GM18907 (cell line): ENCODE results near the gene GNB2.

Experiments used
- ATAC-seq: cut with Tn5 transposase; IDR thresholded peaks from one replicate; pipeline ENCODE4 v1.9.1; 2021; ENCODE audit warnings: mild to moderate bottlenecking, moderate library complexity; ENCODE audit not compliant: unreplicated experiment

GNB2 gene

DNA sequence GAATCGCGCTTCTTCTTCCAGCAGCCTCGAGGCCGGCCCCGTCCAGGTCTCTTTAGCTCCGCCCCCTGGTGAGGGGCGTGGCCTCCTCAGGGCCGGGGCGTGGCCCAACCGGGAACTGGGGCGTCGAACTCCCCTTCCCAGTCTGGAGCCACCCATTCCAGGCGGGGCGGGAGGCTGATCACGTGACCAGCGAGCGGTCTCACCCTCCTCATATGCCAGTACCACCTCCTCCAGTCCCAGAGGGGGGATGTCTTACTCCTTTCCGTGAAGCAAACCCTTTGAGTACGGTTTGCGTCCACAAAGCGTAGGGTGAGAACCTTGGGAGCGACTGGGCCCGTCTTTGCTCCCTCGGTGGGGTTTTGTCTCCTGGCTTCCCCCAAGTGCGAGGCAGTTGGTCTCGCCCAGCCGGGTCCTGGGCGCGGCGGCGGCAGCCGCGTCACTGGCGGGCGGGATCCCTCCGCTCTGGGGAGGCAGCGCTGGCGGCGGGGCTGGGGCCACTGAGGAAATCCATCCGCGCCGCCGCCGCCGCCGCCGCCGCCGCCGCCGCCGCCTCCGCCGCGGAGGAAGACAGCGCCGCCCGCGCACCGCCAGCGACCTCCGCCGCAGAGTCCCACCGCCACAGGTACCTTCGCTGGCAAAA lies at the start of gene GNB2:
Gene GNB2, plus strand, starts transcription at position 439 of the 640 bp plus-strand sequence. CDS start 2,526 bp downstream, outside the sequence.
- ATAC-seq = peak; percentile 71

DNA sequence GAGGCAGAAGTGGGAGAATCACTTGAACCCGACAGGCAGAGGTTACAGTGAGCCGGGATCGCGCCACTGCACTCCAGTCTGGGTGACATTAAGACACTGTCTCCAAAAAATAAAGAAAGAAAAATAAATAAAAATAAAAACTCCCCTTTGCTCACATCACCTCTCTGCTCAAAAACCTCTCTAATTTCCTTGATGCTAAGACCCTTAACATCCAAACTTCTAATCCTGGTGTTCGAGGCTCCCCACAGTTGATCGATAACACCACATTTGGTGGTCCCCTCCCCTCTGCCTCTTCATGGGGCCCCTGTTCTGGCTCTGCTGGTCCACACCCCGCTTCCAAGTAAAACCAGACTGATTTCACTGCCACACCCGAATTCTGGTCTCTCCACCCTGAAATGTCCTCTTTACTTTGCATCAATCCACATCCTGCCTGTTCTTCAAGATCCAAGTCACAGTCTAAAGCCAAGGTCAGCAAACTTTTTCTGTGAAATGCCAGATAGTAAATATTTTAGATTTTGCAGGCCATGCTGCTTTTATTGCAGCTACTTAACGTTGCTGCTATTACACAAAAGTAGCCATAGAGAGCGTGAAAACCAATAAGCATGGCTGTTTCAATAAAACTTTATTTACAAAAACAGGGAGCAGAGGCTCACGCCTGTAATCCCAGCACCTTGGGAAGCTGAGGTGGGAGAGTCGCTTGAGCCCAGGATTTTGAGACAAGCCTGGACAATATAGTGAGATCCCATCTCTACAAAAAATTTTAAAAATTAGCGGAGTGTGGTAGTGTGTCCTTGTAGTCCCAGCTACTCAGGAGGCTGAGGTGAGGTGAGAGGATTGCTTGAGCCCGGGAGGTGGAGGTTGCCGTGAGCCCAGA lies 49.4 kb upstream of the GNB2 start:
- no peak for ATAC-seq

DNA sequence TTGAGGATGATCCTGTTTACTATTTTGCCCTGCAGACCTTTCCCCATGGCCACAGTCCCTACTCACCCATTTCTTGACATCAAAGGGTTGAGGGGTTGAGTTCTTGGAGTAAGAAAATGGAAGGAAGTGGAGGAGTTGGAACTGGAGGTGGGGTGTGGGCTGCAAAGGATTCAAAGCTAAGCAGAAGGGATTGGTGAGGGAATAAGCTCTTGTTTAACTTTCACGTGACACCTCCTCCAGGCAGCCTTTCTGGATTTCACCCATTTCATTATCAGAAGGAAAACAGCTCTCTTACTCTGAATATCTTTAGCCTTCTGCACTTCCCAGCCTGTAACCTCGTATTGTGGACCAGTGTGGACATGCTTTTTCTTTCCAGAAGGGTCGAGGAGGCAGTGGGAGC lies 47.5 kb upstream of the GNB2 start:
- ATAC-seq = no peak

DNA sequence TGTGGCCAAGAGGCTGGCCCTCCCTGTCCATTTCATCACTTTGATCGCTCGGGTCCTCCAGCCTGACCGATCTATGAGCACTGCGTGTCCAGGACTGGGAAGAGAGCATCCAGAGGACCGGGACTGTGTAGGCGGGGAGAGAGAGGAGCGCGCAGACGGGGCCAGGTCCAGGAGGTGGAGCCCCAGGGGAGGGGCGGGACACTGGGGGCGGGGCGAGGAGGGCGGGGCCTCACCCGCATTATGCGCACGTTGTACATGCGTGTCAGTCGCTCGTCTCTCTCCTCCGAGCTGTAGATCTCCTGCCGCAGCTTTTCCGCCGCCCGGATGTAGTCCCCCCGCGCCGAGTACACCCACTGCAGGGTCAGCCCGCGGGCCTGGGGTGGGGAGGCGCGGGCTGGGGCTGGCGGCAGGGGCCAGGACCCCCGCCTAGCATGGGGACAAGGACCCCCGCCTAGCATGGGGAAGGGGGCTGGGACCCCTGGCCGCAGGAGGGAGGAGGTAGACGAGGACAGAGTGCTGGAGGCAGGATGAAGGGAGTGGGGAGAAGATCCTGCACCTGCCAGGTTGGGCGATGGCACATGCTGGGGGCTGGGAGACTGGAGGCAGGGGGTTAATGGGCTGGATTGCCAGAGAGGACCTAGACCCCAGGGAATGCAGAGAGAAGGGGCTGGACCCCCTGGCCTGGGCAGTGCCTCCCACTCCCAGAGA lies 46.9 kb upstream of the GNB2 start:
- ATAC-seq = peak; percentile 87

DNA sequence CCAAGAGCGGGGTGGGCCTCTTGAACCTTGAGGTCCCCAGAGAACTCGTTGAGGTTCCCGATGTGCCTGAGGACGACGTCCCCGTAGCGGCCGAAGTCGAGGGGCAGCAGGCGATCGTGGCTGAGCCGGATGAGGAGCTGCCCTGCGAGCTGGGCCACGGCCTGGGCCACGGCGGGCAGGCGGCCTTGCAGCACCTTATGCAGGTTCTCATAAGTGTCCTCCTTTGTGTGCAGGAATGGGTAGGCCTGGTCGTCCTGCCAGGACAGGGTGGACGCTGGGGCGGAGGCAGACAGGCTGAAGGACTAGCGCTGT lies 46.3 kb upstream of the GNB2 start:
- no peak for ATAC-seq

DNA sequence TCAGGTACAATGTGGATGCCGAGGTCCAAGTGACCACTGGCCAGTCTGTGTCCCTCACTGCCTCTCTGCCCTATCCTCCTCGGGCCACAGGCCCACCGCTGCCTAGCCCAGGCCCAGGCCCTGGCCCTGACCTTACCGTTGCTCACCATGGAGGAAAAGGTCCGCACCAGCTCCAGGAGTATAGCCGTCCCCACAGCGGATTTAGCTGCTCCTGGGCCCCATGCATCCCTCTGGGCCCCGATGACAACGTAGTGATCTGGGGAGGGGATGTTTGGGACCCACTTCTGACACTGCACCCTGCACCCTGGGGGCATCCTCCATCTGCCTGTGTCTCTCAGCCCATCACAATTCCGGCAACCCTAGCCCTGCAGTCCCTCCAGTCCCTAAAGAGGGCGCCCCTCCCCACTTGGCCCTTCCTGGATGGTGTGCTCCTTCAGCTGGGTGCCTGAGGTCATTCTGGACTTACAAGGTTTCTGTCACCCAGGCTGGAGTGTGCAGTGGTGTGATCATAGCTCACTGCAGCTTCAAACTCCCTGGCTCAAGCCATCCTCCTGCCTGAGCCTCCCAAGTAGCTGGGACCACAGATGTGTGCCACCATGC lies 44.3 kb upstream of the GNB2 start:
- no peak for ATAC-seq

DNA sequence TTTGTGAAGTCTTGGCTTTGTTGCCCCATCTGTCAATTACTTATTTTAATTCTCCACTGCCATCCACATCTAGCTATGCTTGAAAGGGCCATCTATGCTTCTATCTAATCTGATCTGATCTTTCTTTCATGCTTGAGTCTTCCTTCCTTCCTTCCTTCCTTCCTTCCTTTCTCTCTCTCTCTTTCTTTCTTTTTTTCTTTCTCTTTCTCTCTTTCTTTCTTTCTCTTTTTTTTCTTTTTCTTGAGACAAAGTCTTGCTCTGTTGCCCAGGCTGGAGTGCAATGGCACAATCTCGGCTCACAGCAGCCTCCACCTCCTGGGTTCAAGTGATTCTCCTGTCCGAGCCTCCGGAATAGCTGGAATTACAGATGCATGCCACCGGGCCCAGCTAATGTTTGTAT lies 43.5 kb upstream of the GNB2 start:
- no peak for ATAC-seq

DNA sequence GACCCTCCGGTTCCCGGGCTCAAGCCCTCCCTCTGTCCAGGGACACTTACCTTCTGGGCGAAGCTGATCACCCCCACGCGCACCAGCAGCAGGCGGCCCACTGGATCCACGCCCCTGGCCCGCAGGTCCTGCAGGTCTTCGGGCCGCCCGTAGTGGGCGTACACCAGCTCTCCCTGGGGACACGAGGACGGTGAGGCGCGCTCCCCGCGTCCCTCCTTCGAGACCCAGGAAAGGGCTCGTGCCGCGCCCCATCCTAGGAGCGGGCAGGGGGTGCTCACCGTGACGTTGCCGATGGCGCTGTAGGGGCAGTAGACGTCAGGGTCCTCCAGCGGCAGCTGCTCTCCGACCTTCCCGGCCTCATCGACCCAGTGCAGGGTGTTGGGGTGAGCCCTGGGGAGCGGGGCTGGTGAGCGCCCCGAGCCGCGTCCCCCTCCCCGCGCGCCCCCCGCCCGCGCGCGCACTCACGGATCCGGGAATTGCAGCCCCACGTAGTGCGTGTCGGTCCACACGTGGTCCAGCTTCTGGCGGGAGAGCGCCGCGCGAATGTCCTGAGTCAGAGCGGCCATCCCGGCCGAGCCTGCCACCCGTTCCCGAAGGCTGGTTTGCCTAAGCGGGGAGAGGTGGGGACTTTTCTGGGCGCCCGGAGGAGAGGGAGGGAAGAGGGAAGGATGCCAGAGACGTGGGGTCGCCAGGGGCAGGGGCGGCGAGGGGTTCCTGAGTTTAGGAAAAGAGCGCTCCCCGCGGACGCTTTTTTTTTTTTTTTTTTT lies 40.4 kb upstream of the GNB2 start:
- ATAC-seq = no peak

DNA sequence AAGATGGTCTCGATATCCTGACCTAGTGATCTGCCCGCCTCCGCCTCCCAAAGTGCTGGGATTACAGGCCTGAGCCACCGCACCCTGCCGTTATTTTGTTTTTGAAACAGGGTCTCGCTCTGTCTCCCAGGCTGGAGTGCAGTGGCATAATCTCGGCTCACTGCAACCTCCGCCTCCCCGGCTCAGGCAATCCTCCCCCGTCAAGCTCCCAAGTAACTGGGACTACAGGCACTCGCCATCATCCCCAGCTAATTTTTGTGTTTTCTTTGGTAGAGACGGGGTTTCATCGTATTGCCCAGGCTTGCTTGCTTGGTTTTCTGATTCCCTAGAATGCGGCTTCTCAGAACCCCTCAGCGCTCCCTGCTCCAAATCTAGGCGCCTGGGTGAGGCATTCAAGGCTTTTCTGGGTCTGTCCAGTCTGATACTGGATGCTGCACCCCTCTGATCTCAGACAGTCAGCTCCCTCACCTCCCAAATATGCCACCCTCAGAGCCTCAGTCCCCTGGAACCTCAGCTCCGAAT lies 33.5 kb upstream of the GNB2 start:
- no peak for ATAC-seq

DNA sequence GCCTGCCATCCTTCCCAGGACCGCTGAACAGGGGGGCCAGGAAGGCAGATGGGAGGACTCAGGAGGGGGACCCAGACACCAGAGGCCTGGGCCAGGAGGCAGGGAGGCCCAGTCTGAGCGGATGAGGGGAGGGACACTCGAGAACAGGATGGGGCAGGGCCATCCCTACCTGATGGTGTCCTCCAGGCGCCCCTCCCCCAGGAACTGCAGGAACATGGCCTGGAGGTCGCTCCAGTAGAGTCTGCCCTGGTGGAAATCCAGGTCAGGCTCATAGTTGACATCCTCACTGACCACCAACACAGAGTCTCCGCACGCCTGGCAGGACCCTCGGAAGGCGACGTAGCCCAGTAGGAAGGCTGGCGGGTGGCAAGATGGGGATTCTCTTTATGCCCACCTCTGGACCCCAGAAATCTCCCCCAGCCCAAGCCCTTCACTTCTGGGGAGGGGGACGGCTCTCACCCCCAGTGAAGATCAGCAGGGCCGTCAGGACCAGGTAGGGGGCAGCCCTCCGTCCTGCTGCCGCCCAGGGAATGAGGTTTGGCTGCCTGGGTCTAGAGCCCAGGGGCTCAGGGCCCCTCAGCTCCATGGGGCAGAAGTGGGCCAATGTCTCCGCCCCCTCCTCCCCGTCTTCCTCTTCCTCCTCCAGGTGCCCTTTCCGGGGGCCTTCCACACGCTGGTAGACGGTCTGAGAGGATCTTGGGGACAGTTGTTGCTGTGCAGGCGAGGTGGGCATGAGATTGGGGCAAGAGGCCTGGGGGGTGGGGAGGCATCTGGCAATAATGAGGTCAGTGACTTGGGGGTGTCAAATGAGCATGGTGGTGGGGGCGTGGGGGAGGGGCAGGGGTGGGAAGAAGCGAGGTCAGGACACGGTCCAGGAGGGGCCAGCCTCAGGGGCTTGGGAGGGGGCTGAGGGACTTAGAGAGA lies 32.8 kb upstream of the GNB2 start:
- ATAC-seq = no peak

DNA sequence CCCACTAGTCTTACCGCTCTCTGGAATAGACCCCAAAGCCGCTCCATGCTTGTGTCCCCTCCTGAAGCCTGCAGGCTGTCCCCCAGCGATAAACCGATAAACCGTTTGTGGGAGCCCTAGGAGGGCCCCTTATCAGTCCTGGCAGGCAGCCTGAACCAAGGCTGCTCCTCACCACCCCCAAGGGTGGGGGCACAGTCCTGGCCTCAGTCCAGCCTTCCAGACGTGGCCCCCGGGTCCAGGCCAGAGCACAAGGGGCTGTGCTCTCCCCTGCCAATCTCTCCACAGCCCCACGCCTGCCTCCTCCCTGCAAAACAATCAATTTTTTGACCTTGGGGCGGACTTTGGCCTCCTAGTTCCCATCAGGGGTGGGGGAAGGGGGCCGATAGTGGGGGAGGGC lies 32.1 kb upstream of the GNB2 start, which contains the start of gene TFR2:
Gene TFR2, minus strand, starts transcription at position 90 of the 397 bp plus-strand sequence. Its CDS starts 43 bp downstream, at position 47.
- ATAC-seq = no peak

DNA sequence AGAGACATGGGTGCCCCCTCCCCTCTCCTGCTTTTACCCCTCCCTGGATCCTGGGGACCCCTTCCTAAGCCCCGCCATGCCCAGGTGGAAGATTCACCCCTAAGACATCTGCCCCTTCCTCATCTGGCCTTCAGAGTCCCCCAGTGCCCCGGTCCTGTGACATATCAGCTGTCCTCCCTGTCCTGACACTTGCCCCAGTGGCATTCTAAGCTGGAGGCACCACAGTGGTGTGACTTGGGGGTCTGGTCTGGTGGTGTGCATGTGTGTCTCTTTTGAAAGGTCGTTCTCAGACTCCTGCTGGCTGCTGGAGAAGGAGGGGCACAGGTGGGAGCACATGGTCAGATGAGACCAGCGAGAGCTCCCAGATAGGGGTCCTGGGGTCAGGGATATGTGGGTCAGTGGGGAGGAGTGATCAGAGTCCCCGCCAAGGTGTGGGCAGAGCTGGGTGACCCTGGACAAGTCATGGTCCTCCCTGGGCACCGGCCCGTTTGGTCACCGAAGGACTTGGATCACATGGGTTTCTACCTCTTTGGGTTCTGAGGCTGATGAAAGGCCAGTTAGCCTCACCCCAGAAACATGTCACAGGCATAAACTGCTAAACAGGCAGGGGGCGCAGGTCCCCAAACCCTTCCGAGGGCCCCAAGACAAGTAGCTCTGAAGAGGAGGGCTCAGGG lies 31.5 kb upstream of the GNB2 start:
- ATAC-seq = no peak

DNA sequence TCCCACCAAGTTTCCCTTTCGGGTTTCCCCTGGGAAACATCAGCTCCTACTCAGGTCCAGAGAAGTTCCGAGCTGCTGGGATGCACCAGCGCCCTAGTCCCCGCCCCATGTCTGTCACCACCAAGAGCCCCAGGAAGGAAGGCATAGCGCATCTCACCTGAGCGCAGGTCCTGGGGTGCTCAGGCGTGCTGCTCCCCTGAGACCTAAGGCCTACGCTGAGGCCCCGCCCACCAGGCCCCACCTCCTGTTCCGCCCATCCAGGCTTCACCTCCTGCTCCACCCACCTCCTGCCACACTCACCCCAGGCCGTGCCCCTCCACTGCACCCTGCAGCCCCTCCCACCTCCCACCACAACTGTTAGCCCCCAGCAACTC lies 31.0 kb upstream of the GNB2 start:
- no peak for ATAC-seq

DNA sequence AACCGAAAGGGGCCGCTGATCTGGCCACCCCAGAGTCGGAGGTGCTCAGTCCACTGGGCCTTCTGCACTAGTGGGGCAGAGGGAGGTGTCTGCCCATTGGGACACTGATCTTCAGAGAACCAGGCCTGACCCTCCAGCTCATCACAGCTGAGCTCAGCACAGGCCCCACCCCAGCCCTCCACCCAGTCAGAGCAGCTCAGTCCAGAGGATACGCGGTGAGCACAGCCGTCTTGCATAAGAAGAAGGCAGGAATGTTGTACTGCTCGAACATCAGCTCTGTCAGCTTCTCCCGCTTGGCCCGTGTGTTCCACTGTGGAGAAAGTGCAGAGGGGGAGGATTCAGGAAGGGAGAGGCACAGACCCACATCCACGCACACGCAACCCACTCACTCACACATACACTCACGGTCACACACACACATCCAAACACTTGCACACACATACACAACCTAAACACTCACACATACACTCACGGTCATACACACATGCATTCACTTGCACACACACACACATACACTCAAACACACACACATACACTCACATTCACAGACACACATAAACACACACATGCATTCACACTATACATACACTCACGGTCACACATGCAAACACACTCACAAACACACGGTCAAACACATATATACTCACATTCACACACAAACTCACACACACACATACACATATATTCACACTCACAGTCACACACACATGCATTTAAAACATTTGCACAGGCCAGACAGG lies 23.5 kb upstream of the GNB2 start:
- ATAC-seq = no peak

DNA sequence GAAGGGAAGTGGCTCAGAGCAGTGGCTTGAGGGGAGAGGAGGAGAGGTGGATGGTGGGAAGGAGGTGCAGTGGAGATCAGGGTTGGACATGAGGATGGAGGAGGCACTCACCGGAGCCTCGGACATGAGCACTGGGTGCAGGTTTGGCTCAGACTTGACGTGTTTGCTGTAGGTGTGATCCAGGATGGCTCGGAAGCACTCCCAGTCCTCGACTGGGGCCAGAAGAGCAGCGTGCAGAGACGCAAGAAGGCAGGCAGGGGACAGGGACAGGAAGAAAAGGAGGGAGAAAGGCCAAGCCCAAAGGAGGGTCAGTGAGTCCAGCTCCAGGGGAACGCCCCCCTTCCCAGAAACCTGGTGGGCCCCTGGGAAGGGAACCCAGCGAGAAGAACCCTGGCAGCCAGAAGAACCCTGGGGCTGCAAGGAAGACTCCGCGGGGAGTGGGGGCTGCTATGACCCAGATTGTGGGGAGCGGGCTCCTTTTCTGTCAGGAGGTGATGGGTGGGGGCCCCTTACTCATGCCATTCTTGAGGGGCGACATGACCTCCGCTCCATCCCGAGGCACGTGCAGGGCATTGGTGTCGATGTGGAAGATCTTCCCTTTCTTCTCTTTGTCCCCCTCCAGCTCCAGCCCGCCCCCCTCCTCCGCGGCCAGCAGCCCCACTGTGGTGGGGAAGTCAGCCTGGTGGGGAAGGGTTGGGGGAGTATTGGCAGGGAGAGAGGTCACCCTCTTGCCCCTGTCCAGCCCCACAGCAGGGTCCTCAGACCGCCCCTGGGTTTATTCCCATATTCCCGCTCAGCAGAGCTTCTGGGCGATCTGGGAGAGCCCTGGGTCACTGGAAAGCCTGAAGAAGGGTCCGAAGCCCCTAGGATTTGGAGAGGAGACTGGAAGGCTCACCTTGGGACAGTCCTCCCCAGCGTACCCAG lies 18.4 kb upstream of the GNB2 start:
- ATAC-seq = no peak

DNA sequence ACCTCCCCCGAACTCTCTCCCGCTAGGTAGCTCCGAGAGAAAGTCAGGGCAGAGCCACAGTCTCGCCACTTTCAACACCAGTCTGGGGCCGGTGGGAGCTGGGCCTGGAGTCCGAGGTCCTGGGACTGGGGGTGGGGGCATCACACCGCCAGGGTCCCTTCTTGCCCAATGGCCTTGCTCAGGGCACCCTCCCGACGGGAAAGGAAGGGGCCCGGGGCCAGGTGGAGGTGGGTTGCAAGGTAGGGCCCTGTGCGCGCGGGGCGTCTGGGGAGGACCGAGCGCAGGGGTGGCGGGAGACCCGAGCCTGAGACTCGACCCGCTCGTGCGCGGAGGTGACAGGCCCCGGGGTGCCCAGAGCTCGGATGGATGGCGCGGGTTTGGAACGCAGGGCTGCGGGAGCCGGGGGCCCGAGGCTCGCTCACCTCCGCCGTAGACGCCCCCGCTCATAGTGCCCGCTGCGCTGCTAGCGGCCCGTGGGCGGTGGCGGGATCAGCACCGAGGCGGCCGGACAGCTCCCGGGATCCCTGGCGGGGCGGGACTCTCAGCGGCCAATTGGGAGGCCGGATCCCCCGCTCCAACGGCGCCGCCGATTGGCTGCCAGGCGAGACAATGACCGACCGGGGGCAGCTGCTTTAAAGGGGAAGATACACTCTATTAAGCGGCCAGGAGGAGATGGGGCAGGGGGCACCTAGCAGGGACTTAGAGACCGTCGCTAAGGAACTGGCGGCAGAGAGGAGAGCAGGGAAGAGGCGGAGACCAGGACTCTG lies 17.4 kb upstream of the GNB2 start, which contains the start of gene ACTL6B:
Gene ACTL6B, minus strand, starts transcription at position 541 of the 767 bp plus-strand sequence. Its CDS starts 94 bp downstream, at position 447.
- no peak for ATAC-seq
